Astrocyte (in vitro differentiated cells and primary cell): ENCODE results near the gene TXNDC15.

Experiments used
- EZH2 ChIP-seq: IDR thresholded peaks from 2 replicates; pipeline ENCODE4 v1.6.1; 2012; ENCODE audit warnings: mild to moderate bottlenecking, low read length, inconsistent platforms; ENCODE audit not compliant: insufficient read depth
- TF ChIP-seq, protein P1 (sequence below): IDR thresholded peaks from 2 replicates; pipeline ENCODE4 v1.5.1; 2011; ENCODE audit warnings: low read depth, mild to moderate bottlenecking, inconsistent platforms, low read length, moderate library complexity; ENCODE audit not compliant: insufficient read depth

DNA sequence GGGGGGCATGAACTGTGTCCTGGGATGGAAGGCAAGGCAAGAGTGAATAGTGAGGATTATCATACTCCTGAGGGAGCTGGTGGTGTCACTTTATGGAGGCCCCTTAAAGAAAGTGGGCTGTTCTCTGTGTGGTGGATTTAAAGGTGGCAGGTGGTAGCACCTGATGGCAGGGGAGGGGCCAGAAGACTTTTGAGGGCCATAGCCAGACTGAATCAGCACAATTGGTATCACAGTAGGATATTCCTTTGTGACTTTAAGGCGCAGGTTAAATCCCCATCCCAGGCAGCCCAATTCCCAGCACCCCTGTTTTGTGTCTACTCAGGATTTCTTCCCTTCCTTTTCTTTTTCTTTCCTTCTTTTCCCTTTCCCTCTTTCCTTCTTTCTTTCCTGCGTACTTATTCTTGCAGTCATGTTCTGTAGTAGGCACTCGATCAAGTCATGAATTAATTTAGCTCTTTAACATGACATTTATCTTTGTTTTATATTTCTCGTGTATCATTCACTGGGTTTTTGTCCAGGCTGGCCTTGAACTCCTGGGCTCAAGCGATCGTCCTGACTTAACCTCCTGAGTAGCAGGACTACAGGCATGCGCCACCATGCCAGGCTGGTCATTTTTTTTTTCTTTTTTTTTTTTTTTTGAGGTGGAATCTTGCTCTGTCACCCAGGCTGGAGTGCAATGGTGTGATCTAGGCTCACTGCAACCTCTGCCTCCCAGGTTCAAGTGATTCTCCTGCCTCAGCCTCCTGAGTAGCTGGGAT, 19.8 kb downstream of the TXNDC15 start:
- TF ChIP-seq, protein P1, sequence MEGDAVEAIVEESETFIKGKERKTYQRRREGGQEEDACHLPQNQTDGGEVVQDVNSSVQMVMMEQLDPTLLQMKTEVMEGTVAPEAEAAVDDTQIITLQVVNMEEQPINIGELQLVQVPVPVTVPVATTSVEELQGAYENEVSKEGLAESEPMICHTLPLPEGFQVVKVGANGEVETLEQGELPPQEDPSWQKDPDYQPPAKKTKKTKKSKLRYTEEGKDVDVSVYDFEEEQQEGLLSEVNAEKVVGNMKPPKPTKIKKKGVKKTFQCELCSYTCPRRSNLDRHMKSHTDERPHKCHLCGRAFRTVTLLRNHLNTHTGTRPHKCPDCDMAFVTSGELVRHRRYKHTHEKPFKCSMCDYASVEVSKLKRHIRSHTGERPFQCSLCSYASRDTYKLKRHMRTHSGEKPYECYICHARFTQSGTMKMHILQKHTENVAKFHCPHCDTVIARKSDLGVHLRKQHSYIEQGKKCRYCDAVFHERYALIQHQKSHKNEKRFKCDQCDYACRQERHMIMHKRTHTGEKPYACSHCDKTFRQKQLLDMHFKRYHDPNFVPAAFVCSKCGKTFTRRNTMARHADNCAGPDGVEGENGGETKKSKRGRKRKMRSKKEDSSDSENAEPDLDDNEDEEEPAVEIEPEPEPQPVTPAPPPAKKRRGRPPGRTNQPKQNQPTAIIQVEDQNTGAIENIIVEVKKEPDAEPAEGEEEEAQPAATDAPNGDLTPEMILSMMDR, result no peak
- TF ChIP-seq EZH2, result no peak
